GM18511 (cell line): Measurements from ENCODE around the gene RNF115.
A peak's percentile ranks its signal among the peaks of the same experiment; 100 is the strongest.
"Not testable (repeated sequence)": the region's sequence is repeated elsewhere in the genome, so short reads cannot be mapped to it uniquely, and the experiment has no call there.

ENCODE experiments used
- ATAC-seq: cut with Tn5 transposase; IDR thresholded peaks from one replicate; pipeline ENCODE4 v1.9.1; 2021; ENCODE audit warnings: mild to moderate bottlenecking, moderate library complexity; ENCODE audit not compliant: unreplicated experiment

The RNF115 gene

GRCh38 chr1:145823565-145824498, at the start of gene RNF115, which contains the start of gene POLR3C:
Gene RNF115 (minus strand): TSS chr1:145824095. CDS start chr1:145823873, 222 bp downstream.
Gene POLR3C (plus strand): TSS chr1:145824200. CDS start chr1:145825777, 1,577 bp downstream.
- ATAC-seq: peak; percentile 88

- no peak for ATAC-seq
Observed at GRCh38 chr1:145871994-145872924, 48.4 kb upstream of the RNF115 start.

GRCh38 chr1:145868232-145868631, 44.3 kb upstream of the RNF115 start:
- ATAC-seq: no peak

DNA sequence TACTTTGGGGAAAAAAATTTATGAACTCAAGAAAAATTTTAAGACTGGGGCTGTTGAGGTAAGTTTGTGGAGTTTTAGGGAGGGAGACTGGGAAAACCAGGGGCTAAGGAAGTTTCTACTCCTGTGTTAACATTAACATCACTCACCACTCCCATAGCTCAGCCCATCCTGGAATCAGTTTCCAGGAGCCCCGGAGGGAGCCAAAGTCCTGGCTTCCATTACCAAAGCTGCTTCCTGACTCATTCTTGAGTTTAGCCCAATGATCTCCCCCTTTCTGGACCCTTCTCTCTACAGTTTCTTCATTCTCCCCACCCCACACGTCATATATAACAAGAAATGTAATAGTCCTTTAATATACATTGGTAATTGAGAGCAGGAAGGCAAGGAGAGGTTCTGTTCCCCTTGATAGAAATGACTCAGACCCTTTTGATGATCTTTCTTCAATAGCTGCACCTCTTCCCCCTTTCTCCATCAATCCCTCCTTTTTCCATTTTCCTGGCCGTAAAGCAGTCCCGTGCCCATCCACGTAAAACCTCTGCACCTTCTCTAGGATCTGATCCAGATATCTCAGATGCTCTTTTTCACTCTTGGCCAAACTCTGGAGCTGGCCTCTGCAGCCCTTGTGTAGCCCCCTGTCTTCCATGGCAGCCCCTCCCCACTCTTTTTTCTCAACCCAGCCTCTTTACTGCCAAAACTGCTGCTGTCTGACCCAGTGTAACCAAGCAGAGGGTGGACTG, 39.6 kb upstream of the RNF115 start:
- ATAC-seq: no peak

GRCh38 chr1:145859491-145860023, 35.7 kb upstream of the RNF115 start:
- ATAC-seq: peak; percentile 78

DNA sequence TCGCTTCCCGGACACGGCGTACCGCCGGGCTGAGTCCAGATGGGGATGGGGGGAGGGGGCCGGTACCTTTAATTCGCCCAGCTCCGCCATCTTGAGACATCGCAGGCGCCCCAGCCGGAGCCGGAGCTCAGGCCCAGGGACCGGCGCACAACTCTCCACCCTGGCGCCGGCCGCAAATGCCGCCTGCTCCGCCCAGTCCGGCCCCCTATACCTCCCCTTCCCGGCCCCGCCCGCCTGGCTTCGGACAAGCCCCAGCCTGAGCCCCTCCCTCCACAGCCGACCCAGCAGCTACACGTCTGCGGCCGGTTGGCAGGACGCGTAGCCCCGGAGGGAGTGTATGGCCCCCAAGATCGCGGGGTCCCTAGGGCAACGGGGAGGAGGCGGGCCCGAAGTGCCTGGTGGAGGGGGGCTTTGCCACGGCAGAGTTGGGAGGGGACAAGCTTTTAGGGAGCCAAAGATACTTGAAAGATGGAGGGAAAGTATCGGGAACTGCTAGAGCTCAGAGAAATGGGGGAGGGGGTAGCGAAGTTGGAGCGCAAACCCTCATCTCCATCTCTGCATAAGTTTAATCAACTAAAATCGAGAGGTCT, 35.1 kb upstream of the RNF115 start, which contains the start of gene PIAS3:
Gene PIAS3 (minus strand): TSS at position 181 of the 590 bp plus-strand sequence. CDS start 91 bp downstream, at position 90.
- ATAC-seq: peak; percentile 91

GRCh38 chr1:145858238-145858900, 34.5 kb upstream of the RNF115 start:
- peak; percentile 20 for ATAC-seq

DNA sequence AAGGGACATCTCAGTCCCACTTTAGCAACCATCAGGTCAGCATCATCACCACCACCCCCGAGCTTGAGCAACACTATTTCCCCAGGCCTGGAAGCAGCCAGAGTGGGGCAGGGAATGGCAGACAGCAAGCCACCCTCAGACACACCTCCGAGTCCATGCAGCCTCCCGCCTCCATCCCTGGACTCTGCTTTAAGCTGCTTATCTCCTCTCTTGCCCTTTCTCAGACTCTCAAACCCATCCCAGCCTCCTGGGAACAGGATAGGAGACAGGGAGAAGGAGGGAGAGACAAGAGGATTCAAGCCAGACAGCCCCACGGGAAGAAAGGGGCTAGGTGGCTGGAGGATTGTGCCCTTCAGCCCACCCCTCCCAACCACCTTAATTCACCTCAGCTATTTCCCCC, 33.3 kb upstream of the RNF115 start:
- no peak for ATAC-seq

DNA sequence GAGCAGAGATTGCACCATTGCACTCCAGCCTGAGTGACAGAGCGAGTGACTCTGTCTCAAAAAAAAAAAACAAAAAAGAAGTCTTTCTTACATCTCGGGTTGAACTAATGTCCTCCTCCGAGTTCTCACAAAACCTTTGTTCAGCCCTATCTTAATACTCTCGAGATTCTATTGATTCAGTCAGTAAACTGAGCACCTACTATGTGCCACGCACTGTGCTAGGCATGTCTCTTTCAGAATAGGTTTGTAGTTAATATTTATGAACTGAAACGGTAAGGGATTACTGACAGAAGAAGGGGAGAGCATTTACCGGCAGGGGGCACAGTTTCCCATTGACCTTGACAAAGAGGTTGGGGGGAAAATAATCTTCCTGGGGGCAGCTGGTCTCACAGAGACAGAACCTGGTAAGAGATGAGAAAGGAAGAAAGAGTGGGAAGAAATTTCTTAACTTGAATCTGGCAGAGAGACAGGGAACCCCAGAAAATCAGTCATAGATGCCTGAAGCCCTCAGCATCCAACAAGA, 31.6 kb upstream of the RNF115 start:
- ATAC-seq: no peak

GRCh38 chr1:145849356-145850160, 25.7 kb upstream of the RNF115 start:
- no peak for ATAC-seq

DNA sequence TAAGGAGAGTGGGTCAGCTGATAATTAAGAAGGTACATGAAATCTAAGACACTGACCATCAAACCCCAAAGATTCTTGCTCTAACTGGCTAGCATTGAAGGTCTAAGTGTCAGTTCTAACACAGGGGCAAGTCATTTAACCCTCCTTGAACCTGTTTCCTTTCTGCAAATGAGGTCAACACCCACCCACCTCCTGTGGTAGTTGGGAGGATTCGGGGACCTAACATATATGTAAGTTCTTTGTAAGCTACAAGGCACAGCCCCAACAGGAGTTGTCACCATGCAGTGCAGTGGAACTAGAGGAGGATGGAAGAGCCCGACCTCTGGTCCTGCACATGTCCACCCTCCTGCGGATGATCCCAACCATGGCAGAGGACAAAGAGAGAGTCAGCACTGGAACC, 23.9 kb upstream of the RNF115 start:
- ATAC-seq: no peak

GRCh38 chr1:145846201-145846612, 22.3 kb upstream of the RNF115 start:
- peak; percentile 44 for ATAC-seq

- ATAC-seq: peak; percentile 73
Observed at GRCh38 chr1:145845514-145846161, 21.7 kb upstream of the RNF115 start, which contains the start of gene NUDT17. Gene NUDT17 (plus strand): TSS chr1:145845630. CDS start chr1:145845641, 11 bp downstream.

DNA sequence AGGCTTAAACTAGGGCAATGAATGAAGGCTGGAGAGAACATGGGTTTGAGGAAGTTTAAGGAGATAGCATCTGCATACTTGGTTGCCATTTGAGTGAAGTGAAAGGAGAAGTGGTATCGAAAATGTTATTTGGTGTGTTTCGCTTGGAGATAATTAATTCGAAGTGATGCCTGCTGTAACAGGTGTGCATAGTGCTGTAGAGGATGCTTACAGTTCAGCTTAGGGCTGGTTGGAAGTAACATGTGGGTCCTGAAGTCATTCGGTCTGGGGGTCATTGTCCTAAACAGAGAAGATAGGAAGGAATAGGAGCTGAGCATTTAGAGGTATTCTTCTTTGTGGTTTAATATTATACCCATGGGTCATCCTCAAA, 21.2 kb upstream of the RNF115 start:
- ATAC-seq: peak; percentile 88

- no peak for ATAC-seq
Observed at GRCh38 chr1:145843031-145843430, 19.1 kb upstream of the RNF115 start.

- no peak for ATAC-seq
Observed at GRCh38 chr1:145837656-145838055, 13.8 kb upstream of the RNF115 start.

GRCh38 chr1:145830810-145831209, 6.9 kb upstream of the RNF115 start:
- not testable (repeated sequence) for ATAC-seq
